ENCODE results near the gene SPR. TPM values are rescaled to one million over a fixed set of nuclear protein-coding genes. Genes with fewer than 3 reads are reported as not detected.

SPR gene
- total RNA-seq, 1 donor from 2014 or later = 7.1 TPM

- H3K27ac Mint-ChIP-seq (ENCODE audit: unreplicated experiment) = no peak overlapping the region
- H3K27me3 Mint-ChIP-seq (ENCODE audit: unreplicated experiment) = peaks cover 37% of the 10 kb centered on the region
- peaks cover 4% of the 10 kb centered on the region for H3K36me3 Mint-ChIP-seq (ENCODE audit: unreplicated experiment)
- peak; percentile 88 for TF ChIP-seq CTCF (IDR thresholded peaks at IDR 0.05)
- H3K4me1 Mint-ChIP-seq (ENCODE audit: unreplicated experiment) = peaks cover 4% of the 10 kb centered on the region
- DNase-seq (ENCODE audit: extremely low spot score, unreplicated experiment) = peak; percentile 91
- no peak overlapping the region for H3K4me3 Mint-ChIP-seq (ENCODE audit: unreplicated experiment)
- no peaks in the 10 kb centered on the region for H3K9me3 Mint-ChIP-seq (ENCODE audit: unreplicated experiment)
These were observed 5.4 kb downstream of the SPR start for GRCh38 chr2:72892506-72893173.

- peaks cover 4% of the 10 kb centered on the region for H3K36me3 Mint-ChIP-seq (ENCODE audit: unreplicated experiment)
- peaks cover 48% of the 10 kb centered on the region for H3K27me3 Mint-ChIP-seq (ENCODE audit: unreplicated experiment)
- H3K27ac Mint-ChIP-seq (ENCODE audit: unreplicated experiment) = no peak overlapping the region
- no peak overlapping the region for H3K4me3 Mint-ChIP-seq (ENCODE audit: unreplicated experiment)
- peak; percentile 78 for TF ChIP-seq CTCF (IDR thresholded peaks at IDR 0.05)
- no peaks in the 10 kb centered on the region for H3K9me3 Mint-ChIP-seq (ENCODE audit: unreplicated experiment)
- no peaks in the 10 kb centered on the region for H3K4me1 Mint-ChIP-seq (ENCODE audit: unreplicated experiment)
- DNase-seq (ENCODE audit: extremely low spot score, unreplicated experiment) = no peak
These were observed 6.5 kb downstream of the SPR start for GRCh38 chr2:72893594-72894319.

GRCh38 chr2:72894514-72894913 lies 7.3 kb downstream of the SPR start:
- no peak overlapping the region for H3K4me3 Mint-ChIP-seq (ENCODE audit: unreplicated experiment)
- no peak for TF ChIP-seq CTCF (IDR thresholded peaks at IDR 0.05)
- H3K27me3 Mint-ChIP-seq (ENCODE audit: unreplicated experiment) = peaks cover 56% of the 10 kb centered on the region
- no peak for DNase-seq (ENCODE audit: extremely low spot score, unreplicated experiment)
- no peaks in the 10 kb centered on the region for H3K9me3 Mint-ChIP-seq (ENCODE audit: unreplicated experiment)
- H3K4me1 Mint-ChIP-seq (ENCODE audit: unreplicated experiment) = no peaks in the 10 kb centered on the region
- no peak overlapping the region for H3K27ac Mint-ChIP-seq (ENCODE audit: unreplicated experiment)
- H3K36me3 Mint-ChIP-seq (ENCODE audit: unreplicated experiment) = peaks cover 4% of the 10 kb centered on the region

GRCh38 chr2:72895154-72895553 lies 7.9 kb downstream of the SPR start:
- H3K4me3 Mint-ChIP-seq (ENCODE audit: unreplicated experiment) = no peak overlapping the region
- peaks cover 61% of the 10 kb centered on the region for H3K27me3 Mint-ChIP-seq (ENCODE audit: unreplicated experiment)
- peaks cover 4% of the 10 kb centered on the region for H3K36me3 Mint-ChIP-seq (ENCODE audit: unreplicated experiment)
- no peaks in the 10 kb centered on the region for H3K9me3 Mint-ChIP-seq (ENCODE audit: unreplicated experiment)
- no peak for TF ChIP-seq CTCF (IDR thresholded peaks at IDR 0.05)
- H3K4me1 Mint-ChIP-seq (ENCODE audit: unreplicated experiment) = no peaks in the 10 kb centered on the region
- no peak overlapping the region for H3K27ac Mint-ChIP-seq (ENCODE audit: unreplicated experiment)
- no peak for DNase-seq (ENCODE audit: extremely low spot score, unreplicated experiment)

GRCh38 chr2:72895759-72896281 lies 8.6 kb downstream of the SPR start:
- H3K27ac Mint-ChIP-seq (ENCODE audit: unreplicated experiment) = no peak overlapping the region
- no peak for TF ChIP-seq CTCF (IDR thresholded peaks at IDR 0.05)
- H3K9me3 Mint-ChIP-seq (ENCODE audit: unreplicated experiment) = no peaks in the 10 kb centered on the region
- no peak for DNase-seq (ENCODE audit: extremely low spot score, unreplicated experiment)
- H3K36me3 Mint-ChIP-seq (ENCODE audit: unreplicated experiment) = peaks cover 4% of the 10 kb centered on the region
- H3K4me1 Mint-ChIP-seq (ENCODE audit: unreplicated experiment) = no peaks in the 10 kb centered on the region
- H3K27me3 Mint-ChIP-seq (ENCODE audit: unreplicated experiment) = peaks cover 68% of the 10 kb centered on the region
- H3K4me3 Mint-ChIP-seq (ENCODE audit: unreplicated experiment) = no peak overlapping the region
